PC-9 (cell line): ENCODE results near the gene ATP8B1.

Experiments used
- EZH2 ChIP-seq: fragments of 200-600 bp; sonication (generic); IDR thresholded peaks from 2 replicates; pipeline ENCODE4 v1.8.0; 2017; ENCODE audit warnings: antibody characterized with exemption, low read depth
- TF ChIP-seq, protein P1 (sequence below): fragments of 200-600 bp; sonication (generic); conservative IDR thresholded peaks from 2 replicates; pipeline ENCODE4 v1.6.1; 2017; ENCODE audit warnings: mixed run types, antibody characterized with exemption, mild to moderate bottlenecking, moderate library complexity

DNA sequence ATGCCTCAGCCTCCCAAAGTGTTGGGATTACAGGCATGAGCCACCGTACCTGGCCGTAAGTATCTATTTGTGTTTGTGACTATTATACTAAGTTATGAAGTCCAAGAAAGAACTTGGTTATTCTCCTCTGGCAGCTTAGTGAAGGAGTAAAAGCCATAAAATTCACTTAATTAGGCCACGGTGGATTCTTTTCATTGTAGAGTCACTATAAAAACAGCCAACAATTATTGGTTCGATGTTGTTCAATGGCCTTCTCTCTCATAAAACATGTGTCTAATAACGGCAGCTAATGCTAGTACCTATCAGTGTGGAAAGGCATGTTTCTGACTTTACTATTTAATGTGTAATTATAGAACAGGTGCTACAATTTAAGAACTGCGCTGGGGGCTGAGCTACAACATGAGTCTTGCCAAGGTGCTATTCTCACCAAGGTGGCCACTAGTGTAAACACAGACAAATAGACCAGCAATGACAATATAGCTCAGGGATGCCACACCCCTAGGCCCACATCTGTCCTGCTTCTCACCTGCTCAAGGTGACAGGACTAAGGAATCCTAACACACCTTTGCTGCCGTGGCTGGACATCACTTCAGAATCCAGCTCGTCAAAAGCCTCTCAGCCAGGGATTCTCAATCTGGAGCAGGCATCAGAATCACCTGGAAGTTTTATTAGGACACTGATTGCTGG, 17.2 kb downstream of the ATP8B1 start:
- TF ChIP-seq, protein P1, sequence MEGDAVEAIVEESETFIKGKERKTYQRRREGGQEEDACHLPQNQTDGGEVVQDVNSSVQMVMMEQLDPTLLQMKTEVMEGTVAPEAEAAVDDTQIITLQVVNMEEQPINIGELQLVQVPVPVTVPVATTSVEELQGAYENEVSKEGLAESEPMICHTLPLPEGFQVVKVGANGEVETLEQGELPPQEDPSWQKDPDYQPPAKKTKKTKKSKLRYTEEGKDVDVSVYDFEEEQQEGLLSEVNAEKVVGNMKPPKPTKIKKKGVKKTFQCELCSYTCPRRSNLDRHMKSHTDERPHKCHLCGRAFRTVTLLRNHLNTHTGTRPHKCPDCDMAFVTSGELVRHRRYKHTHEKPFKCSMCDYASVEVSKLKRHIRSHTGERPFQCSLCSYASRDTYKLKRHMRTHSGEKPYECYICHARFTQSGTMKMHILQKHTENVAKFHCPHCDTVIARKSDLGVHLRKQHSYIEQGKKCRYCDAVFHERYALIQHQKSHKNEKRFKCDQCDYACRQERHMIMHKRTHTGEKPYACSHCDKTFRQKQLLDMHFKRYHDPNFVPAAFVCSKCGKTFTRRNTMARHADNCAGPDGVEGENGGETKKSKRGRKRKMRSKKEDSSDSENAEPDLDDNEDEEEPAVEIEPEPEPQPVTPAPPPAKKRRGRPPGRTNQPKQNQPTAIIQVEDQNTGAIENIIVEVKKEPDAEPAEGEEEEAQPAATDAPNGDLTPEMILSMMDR = no peak
- no peak for TF ChIP-seq EZH2
